Measurements from ENCODE around the gene IQCC.

Gene IQCC

DNA sequence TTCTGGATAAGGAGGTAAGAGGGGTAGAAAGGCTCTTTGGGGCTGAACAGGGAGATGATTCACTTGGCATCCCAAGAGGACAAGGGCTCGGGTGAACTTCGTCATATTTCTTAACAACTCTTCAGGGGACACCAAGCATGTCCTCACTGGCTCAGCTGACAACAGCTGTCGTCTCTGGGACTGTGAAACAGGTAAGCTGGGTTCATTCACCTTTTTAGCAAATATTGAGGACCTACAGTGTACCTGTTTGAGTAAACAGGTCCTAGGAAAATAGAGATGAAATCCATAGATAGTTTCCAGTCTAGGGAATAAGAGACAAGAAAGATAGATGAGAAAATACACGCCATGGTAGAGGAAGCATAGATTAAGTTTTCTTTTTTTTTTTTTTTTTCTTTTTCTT lies 18.8 kb downstream of the IQCC start:
- DNase-seq, result no peak

- DNase-seq, result no peak
These were observed 23.3 kb downstream of the IQCC start for GRCh38 chr1:32228771-32229170.

DNA sequence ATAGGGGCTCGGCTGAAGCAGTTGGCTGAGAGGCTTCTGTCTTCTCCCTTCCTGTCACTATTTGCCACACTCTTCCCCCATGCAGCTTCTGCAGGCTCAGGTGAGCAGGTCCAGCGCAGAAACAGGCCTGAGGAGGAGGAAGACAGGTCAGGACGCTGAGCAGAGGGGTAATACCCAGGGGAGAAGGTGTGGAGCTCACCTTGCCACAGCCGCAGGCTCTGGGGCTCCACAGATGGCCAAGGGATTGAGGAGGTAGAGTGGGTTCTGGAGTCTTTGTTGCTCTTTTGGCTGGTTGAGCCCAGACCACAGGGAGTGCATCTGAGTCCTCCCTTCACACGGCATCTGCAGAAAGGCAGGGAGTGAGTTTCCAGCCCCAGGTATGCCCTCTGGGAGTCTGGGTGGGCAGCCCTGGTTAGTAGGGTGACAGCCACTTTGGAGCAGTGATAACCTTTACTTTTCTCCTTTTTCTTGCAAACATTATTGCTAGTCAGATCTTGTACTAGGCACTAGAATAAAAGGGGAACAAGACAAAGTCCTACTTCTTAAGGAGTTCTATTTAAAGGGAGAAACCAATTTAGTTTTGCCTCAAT lies 26.5 kb downstream of the IQCC start:
- no peak for DNase-seq

DNA sequence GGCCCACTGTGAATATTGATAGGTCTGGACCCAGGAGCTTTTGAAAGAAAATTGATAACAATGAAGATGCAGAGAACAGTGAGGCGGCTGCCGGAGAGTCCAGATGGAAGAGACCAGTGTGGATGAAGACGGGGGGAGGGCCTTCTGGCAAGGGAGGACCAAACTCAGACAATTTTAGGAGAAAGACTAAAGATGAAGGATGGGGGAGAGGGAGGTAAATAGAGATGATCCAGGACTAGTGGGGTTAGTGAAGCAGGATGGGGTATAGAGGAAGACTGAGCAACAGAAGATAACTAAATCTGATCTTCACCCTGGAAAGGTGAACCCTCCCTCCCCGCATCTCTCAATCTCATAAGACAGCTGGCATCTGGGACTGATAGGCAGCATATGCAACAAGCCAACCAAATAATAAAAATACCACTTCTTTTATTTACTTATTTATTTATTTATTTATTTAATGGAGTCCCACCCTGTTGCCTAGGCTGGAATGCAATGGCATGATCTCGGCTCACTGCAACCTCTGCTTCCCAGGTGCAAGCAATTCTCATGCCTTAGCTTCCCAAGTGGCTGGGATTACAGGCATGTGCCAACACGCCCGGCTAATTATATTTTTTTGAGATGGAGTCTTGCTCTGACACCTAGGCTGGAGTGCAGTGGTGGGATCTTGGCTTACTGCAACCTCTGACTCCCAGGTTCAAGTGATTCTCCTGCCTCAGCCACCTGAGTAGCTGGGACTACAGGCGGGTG lies 27.3 kb downstream of the IQCC start:
- peak; percentile 13 for DNase-seq

DNA sequence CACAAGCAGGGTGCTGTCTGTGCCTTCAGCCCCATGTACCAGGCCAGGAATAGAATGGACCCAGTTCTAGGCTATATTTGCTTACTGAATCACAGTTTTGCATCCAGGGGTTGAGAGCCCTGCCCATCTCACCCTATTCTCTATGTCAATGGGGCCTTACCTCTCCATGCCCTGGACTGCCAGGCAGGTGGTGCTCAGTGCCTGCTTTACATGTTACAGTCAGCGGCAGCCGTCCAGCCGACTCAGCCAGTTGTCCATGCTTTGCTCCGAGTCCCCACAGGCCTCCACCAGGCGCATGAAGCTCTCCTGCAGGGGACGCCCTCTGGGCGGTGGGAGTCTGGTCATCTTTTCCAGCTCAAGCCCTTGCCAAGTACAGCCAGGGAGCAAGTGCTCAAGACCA lies 29.3 kb downstream of the IQCC start:
- DNase-seq, result no peak

DNA sequence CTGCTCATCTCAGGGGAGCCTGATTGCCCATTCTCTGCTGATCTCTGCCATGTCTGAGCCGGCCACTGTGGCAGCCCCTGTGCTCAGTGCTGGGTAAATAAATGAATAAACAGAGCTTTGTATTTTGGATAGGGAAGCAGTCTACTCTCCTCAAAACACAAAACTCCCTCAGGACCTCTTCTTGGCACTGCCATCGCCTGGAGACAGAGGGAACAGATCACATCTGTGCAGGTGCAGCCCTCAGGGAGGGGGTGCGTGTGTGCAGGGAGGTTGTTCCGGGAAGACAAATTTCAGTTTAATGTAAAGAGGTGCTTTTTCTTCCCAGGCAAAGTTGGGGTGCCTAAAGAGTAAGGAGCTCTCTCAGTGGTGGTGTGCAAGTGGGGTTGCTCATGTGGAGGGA lies 33.9 kb downstream of the IQCC start:
- DNase-seq, result peak; percentile 70

DNA sequence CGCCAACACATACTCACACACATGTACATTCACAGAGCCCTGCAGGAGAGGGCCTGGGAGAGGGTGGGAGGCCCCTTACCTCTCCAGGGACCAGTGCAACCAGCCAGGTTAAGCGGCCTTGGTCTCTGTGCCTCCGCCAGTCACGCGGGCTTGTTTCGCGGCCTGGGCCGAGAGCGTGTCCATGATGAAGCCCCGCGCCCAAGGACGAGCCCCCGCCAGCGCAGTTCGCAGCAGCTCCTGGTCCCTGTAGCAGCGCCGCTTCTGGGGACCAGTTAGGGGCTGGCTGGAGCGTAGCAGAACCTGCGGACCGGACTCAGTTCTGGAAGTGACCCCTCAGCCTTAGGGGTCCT lies 34.3 kb downstream of the IQCC start:
- DNase-seq, result peak; percentile 68

- peak; percentile 77 for DNase-seq
These were observed 34.9 kb downstream of the IQCC start for GRCh38 chr1:32240140-32240951.

- DNase-seq, result peak; percentile 58
These were observed 35.7 kb downstream of the IQCC start for GRCh38 chr1:32241001-32241763.

DNA sequence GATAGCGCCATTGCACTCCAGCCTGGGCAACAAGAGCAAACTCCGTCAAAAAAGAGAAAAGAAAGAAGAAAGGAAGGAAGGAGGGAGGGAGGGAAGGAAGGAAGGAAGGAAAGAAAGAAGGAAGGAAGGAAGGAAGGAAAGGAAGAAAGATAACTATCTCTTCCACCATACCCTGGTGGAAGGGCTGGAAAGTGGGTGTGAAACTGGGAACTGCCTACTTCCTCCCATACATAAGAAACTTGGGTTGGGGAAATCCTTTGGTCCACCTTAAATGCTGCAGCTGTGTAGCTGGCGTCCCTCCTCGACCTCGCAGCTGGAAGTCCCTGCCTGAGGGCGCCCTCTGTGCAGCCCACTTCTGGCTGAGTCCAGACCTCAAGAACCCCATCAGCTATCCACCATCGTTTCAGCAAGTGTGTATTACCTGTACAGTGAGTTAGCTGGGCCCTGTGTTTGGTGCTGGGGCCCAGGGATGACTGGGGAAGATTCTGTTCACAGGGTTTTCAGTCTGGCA lies 36.9 kb downstream of the IQCC start:
- DNase-seq, result peak; percentile 31

DNA sequence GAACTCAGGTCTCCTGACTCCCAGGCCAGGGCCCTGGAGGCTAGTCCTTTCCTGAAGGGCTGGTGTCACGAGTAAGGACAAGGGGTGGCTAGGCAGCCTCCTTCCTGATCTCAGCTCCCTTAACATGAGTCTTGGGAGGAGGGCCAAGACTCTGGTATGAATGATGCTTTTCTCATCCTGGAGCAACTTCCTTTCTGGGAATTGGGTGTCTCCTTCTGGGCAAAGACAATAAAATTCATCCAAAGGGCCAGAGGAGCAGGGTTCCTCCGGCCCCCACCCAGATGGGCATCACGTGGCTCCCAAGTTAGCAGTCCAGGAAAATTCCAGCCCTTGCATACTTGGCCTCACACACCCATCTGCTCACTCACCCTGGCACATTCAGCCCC lies 41.4 kb downstream of the IQCC start, which contains the start of gene FAM167B:
TSS of gene FAM167B (plus strand) at position 335 of the 386 bp plus-strand sequence. CDS start 200 bp downstream, outside the sequence.
- no peak for DNase-seq

DNA sequence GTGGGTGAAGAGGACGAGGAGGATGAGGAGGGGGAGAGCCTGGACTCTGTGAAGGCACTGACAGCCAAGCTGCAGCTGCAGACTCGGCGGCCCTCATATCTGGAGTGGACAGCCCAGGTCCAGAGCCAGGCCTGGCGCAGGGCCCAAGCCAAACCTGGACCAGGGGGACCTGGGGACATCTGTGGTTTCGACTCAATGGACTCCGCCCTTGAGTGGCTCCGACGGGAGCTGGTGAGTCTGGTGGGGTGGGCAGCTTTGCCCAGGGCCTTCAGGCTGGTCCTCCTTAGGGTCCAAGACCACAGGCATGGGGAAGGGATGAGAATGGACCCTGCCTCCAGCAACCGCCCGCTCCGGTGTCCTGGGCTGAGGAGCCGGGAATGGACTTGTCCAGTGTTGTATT lies 42.0 kb downstream of the IQCC start:
- no peak for DNase-seq

- DNase-seq, result peak; percentile 78
These were observed 42.8 kb downstream of the IQCC start for GRCh38 chr1:32247983-32248889.

DNA sequence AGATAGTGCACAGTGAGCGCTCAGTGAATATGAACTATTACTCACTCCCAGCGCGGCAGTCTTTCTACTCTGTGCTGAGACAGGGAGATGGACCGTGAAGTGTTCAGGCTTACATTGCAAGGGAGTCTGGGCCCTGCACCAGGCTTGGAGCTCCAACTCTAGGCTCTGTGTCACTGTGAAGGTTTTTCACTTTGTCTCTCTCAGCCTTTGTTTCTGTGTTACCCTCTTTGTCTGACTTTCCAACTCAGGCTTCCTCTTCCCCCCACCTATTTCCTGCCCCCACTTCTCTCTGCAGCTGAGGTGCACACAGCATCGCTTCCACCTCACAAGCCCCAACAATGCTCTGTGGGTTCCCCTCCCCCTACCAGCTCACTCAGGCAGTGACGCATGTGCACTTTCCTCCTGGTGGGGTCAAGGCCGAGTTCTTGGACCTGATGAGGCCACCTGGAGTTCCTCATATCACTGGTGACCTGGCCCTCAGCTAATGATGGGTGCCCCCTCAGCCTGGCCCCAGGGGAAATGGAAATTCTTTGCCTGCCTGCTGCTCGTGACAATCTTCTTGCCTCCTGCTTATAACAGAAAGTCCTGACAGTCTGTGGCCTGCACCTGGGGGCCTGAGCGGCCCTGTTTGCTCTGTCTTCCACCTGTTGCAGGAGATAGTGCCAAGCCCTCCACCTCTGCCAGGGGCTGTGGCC lies 44.5 kb downstream of the IQCC start:
- peak; percentile 8 for DNase-seq

- no peak for DNase-seq
These were observed 45.6 kb downstream of the IQCC start, which contains the start of gene LCK for GRCh38 chr1:32250893-32251716. Gene LCK, plus strand, starts transcription at chr1:32251265. Its CDS starts 23,065 bp downstream, at chr1:32274330.

- no peak for DNase-seq
These were observed 49.9 kb downstream of the IQCC start for GRCh38 chr1:32255072-32256071.

DNA sequence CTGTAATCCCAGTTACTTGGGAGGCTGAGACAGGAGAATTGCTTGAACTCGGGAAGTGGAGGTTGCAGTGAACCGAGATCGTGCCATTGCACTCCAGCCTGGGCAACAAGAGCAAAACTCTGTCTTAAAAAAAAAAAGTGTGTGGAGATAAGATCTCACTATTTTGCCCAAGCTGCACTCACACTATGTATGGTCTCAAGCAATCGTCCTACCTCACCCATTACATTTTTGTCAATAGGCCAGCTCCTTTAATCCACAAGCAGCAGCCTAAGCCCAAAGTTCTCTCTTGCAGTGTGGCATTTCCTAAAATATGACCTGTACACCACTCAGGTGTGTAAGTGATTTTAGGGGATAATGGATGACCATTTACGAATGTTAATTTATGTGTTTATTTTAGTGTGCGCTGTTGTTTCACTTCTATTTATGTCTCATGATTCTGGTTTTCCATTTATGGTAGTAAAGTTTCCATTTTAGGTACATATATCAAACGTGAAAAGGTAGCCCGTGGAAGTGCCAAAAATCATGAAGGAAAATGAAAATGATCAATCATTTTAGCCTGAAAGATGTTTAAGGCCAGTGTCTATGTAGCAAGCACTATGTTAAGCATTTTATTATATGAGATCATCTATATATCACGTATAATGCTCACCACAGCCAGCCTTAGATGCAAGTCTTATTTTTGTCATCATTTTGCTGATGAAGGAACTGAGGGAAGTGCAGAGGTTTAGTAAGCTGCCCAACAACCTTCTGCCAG lies 51.2 kb downstream of the IQCC start:
- no peak for DNase-seq

DNA sequence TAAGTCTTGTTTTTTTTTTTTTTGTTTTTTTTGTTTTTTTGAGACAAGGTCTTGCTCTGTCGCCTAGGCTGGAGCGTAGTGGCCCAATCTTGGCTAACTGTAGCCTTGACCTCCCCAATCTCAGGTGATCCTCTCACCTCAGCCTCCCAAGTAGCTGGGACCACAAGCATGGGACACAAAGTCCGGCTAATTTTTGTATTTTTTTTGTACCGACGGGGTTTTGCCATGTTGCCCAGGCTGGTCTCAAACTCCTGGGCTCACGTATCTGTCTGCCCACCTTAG lies 51.7 kb downstream of the IQCC start:
- no peak for DNase-seq

Measured in NCI-H69 (cell line).